Measurements from ENCODE around the gene DMXL1. TPM values are rescaled to one million over a fixed set of nuclear protein-coding genes. Genes with fewer than 3 reads are reported as not detected.
"Not testable (repeated sequence)": the region's sequence is repeated elsewhere in the genome, so short reads cannot be mapped to it uniquely, and the experiment has no call there.

Gene DMXL1
- total RNA-seq, 2 experiments from 2014 or later: 23.5 to 31.1 TPM

DNA sequence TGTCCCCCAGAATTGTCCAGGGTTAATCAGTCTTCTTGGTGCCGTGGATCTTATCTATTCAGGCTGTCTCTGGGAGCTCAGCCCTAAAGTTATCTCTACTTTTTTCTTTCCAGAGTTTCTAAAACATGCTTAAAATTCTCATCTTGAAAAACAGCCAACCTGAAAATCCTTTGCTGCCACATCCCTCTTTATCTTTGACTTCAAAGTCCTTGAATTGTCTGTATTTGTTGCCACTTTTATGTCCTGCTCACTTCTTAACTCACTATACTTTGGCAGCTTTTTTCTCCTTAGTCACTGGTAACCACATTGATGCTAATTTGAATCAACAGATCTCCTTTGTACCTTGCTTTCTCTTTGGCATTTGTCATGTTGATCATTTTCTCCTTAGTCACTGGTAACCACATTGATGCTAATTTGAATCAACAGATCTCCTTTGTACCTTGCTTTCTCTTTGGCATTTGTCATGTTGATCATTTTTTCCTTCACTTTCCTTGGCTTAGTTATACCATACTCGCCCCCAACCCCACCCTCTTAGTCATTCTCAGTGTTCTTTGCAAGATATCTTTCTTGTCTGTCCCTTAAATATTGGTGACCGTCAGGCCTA lies 8.5 kb downstream of the DMXL1 start:
- Mint-ChIP-seq H3K27ac (peak overlapping the region; percentile 59), H3K36me3 (ENCODE audit: low read depth) (peaks cover 8% of the 10 kb centered on the region), H3K9me3 (ENCODE audit: low read depth) (no peaks in the 10 kb centered on the region), H3K27me3 (no peaks in the 10 kb centered on the region), H3K4me1 (peaks cover 50% of the 10 kb centered on the region), H3K4me3 (peak overlapping the region; percentile 33)
- intact Hi-C loops (cut with DNase I, micrococcal nuclease): loop anchor here (1.0 to 5.0 kb wide), 10 partner anchors 8 to 318 kb away; partner anchors contain the start of gene DMXL1 (in 2 of the 2)
- peak; percentile 70 for DNase-seq
- ChIA-PET POLR2A (interaction anchor here (0.7 to 0.9 kb wide), 3 partner anchors 31 to 276 kb away, joined by 5 to 8 read pairs (median 6); partner anchors contain the start of gene TNFAIP8), CTCF (interaction anchor here (0.6 to 1.3 kb wide), 4 partner anchors 15 to 369 kb away, joined by 3 to 4 read pairs (median 4); no protein-coding TSS in a partner anchor)
- peak; percentile 92 for ATAC-seq

DNA sequence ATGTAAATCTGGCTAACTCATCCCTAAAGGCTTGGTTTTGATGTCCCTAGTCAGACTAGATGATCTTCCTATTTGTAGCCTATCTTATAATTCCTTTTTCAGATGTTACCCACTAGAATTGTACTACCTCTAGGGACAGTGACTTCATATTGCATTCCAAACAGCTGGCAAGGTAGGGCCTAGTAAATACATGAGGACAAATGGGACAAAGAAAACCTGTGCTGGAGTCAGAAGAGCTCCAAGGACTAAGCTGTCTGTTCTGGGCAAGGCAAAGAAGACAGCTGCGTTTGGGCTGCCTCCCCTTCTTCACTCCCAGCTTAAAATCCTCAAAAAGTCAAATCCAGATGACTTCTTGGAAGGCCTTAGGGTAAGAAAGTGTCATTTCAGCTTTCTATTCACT lies 10.0 kb downstream of the DMXL1 start:
- ChIA-PET CTCF (interaction anchor here (0.6 to 1.4 kb wide), 4 partner anchors 68 to 331 kb away, joined by 3 to 6 read pairs (median 4); no protein-coding TSS in a partner anchor), POLR2A (interaction anchor here (0.9 kb wide), 1 partner anchor 10 kb away, joined by 3 read pairs; the partner anchor contains the start of gene DMXL1)
- H3K27ac Mint-ChIP-seq: no peak overlapping the region
- no peak overlapping the region for H3K4me3 Mint-ChIP-seq
- intact Hi-C loops (cut with DNase I, micrococcal nuclease): no loop called here
- H3K4me1 Mint-ChIP-seq: peaks cover 38% of the 10 kb centered on the region
- H3K9me3 Mint-ChIP-seq (ENCODE audit: low read depth): peaks cover 3% of the 10 kb centered on the region
- H3K27me3 Mint-ChIP-seq: no peaks in the 10 kb centered on the region
- H3K36me3 Mint-ChIP-seq (ENCODE audit: low read depth): peaks cover 12% of the 10 kb centered on the region
- DNase-seq (no peak), ATAC-seq (no peak)

DNA sequence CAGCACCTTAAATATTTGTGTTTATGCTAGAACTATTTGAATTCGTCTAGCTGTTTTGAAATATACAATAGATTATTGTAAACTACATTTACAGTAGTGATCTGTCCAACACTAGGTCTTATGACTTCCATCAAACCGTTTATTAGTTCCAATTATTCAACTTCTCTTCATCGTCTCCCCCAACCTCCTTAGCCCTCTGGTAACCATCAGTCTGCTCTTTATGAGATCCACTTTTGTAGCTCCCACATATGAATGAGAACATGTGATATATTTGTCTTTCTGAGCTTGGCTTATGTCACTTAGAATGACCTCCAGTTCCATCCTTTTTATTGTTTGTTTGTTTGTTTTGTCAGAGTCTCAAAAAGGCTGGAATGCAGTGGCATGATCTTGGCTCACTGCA lies 11.8 kb downstream of the DMXL1 start:
- ATAC-seq (no peak), DNase-seq (no peak)
- no peaks in the 10 kb centered on the region for H3K27me3 Mint-ChIP-seq
- CTCF ChIA-PET: interaction anchor here (1.2 to 1.3 kb wide), 4 partner anchors 12 to 191 kb away, joined by 3 to 4 read pairs (median 3); partner anchors contain the start of gene DMXL1
- no peak overlapping the region for H3K4me3 Mint-ChIP-seq
- intact Hi-C loops (cut with DNase I, micrococcal nuclease): no loop called here
- POLR2A ChIA-PET: no interaction called here
- peaks cover 8% of the 10 kb centered on the region for H3K9me3 Mint-ChIP-seq (ENCODE audit: low read depth)
- peaks cover 40% of the 10 kb centered on the region for H3K4me1 Mint-ChIP-seq
- H3K36me3 Mint-ChIP-seq (ENCODE audit: low read depth): peaks cover 18% of the 10 kb centered on the region
- no peak overlapping the region for H3K27ac Mint-ChIP-seq

DNA sequence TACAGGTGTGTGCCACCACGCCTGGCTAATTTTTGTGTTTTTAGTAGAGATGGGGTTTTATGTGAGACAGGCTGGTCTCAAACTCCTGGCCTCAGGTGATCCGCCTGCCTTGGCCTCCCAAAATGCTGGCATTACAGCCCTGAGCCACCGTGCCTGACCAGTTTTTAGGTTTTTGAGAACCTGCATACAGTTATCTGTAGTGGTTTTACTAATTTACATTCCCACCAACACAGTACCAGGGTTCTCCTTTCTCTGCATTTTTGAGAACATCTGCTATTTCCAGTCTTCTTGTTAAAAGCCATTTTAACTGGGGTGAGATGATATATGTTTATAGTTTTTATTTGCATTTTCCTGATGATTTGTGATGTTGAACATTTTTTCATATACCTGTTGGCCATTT lies 12.8 kb downstream of the DMXL1 start:
- H3K4me3 Mint-ChIP-seq: no peak overlapping the region
- intact Hi-C loops (cut with DNase I, micrococcal nuclease): no loop called here
- no peak overlapping the region for H3K27ac Mint-ChIP-seq
- ChIA-PET CTCF (no interaction called here), POLR2A (no interaction called here)
- peaks cover 32% of the 10 kb centered on the region for H3K4me1 Mint-ChIP-seq
- peaks cover 18% of the 10 kb centered on the region for H3K36me3 Mint-ChIP-seq (ENCODE audit: low read depth)
- DNase-seq (no peak), ATAC-seq (no peak)
- H3K27me3 Mint-ChIP-seq: no peaks in the 10 kb centered on the region
- H3K9me3 Mint-ChIP-seq (ENCODE audit: low read depth): peaks cover 10% of the 10 kb centered on the region

DNA sequence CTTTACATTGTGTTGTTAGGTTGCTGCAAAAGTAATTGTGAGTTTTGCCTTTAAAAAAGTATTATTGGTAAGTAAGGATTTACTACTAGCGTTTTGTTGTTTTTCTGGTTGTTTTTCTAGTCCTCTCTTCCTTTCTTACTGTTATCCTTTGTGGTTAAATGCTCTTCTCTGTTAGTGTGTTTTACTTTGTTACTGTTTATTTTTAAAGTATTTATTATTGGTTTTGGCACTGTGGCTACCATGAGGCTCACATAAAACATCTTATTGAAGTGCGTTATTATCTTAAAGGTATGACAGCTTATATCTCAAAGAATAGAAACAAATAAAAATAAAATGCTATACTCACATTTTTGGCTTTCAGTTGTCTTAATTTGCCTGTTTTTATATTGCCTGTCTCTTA lies 17.6 kb downstream of the DMXL1 start:
- peaks cover 13% of the 10 kb centered on the region for H3K9me3 Mint-ChIP-seq (ENCODE audit: low read depth)
- ChIA-PET CTCF (interaction anchor here (0.6 to 1.0 kb wide), 2 partner anchors 18 to 355 kb away, joined by 3 read pairs; no protein-coding TSS in a partner anchor), POLR2A (no interaction called here)
- no peak for DNase-seq
- peaks cover 16% of the 10 kb centered on the region for H3K4me1 Mint-ChIP-seq
- no peaks in the 10 kb centered on the region for H3K27me3 Mint-ChIP-seq
- ATAC-seq: no peak
- no peak overlapping the region for H3K27ac Mint-ChIP-seq
- H3K4me3 Mint-ChIP-seq: no peak overlapping the region
- intact Hi-C loops (cut with DNase I, micrococcal nuclease): no loop called here
- H3K36me3 Mint-ChIP-seq (ENCODE audit: low read depth): peaks cover 22% of the 10 kb centered on the region

DNA sequence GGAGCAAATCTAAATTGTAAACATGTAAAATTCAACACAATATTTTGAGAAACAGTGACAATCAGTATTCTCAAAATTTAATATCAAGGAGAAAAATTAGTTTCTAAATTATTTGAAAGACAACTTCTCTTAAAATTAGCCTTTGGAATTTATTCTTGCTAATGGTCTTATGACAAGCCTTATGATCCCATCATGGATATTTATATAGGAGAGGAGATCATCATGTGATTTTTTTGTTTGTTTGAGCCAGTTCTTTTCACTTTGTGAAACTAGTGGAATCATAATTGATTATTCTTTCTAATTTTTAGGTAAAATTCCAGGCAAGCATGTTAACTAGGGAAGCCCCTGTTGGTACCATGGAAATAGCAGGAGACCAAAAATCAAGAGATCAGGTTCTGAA lies 24.7 kb downstream of the DMXL1 start:
- POLR2A ChIA-PET: no interaction called here
- no peaks in the 10 kb centered on the region for H3K27me3 Mint-ChIP-seq
- intact Hi-C loops (cut with DNase I, micrococcal nuclease): no loop called here
- no peak overlapping the region for H3K4me3 Mint-ChIP-seq
- ATAC-seq: no peak
- no peak for DNase-seq
- H3K27ac Mint-ChIP-seq: no peak overlapping the region
- CTCF ChIA-PET: no interaction called here
- H3K36me3 Mint-ChIP-seq (ENCODE audit: low read depth): peaks cover 14% of the 10 kb centered on the region
- H3K4me1 Mint-ChIP-seq: peaks cover 5% of the 10 kb centered on the region
- no peaks in the 10 kb centered on the region for H3K9me3 Mint-ChIP-seq (ENCODE audit: low read depth)

DNA sequence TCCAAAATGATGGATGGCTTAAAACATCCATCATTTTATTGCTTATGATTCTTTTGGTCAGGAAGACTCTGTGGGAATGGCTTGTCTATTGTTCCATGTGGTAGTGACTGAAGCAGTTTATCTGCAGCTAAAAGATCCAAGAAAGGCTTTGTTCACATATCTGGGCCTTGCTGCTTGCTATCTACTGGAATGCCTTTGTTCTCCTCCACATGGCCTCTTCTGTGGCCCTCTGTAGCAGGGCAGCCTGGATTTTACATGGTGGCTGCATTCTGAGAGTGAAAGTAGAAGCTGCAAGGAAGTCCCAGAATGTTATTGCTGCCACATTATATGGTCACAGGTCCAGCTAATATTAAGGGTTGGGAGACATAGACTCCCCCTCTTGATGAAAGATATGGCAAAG lies 35.1 kb downstream of the DMXL1 start:
- Mint-ChIP-seq H3K36me3 (ENCODE audit: low read depth) (peaks cover 20% of the 10 kb centered on the region), H3K9me3 (ENCODE audit: low read depth) (no peaks in the 10 kb centered on the region), H3K4me1 (no peaks in the 10 kb centered on the region), H3K27me3 (no peaks in the 10 kb centered on the region), H3K27ac (no peak overlapping the region), H3K4me3 (no peak overlapping the region)
- ChIA-PET POLR2A (no interaction called here), CTCF (interaction anchor here (0.6 kb wide), 1 partner anchor 63 kb away, joined by 3 read pairs; no protein-coding TSS in a partner anchor)
- DNase-seq: no peak
- intact Hi-C loops (cut with DNase I, micrococcal nuclease): no loop called here
- ATAC-seq: no peak

DNA sequence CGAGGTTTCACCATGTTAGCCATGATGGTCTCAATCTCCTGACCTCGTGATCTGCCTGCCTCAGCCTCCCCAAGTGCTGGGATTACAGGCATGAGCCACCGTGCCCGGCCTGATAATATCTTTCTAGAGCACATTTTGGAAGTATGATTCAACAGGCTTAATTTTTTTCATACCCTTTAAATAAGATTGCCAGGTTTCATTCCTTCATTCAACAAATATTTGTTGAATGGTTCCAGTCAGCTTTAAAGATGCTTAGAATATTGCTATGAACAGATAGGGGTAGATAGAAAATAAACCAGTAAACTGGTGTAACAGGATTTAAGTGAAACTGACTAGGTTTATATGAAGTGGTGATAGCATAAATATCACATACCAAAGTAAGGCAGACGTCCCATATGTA lies 41.3 kb downstream of the DMXL1 start:
- Mint-ChIP-seq H3K27me3 (no peaks in the 10 kb centered on the region), H3K36me3 (ENCODE audit: low read depth) (peaks cover 22% of the 10 kb centered on the region), H3K4me3 (no peak overlapping the region), H3K9me3 (ENCODE audit: low read depth) (no peaks in the 10 kb centered on the region), H3K4me1 (no peaks in the 10 kb centered on the region), H3K27ac (no peak overlapping the region)
- ChIA-PET POLR2A (no interaction called here), CTCF (no interaction called here)
- DNase-seq: no peak
- intact Hi-C loops (cut with DNase I, micrococcal nuclease): no loop called here
- no peak for ATAC-seq

DNA sequence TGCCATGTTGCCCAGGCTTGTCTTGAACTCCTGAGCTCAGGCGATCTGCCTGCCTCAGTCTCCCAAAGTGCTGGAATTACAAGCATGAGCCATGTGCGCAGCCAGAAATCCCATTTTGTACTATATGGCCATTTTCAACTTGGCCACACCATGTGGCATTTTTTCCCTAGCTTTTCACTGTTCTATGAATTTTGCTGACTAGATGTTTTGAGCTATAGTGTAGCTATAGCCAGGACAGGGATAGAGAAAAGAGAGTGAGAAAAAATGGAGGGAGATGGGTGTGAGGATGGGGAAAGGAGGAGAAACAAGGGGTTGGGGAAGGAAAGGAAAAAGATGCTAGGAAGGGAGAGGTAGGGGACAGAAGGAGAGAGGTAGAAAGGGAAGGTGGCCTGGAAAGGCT lies 46.4 kb downstream of the DMXL1 start:
- POLR2A ChIA-PET: no interaction called here
- no peak overlapping the region for H3K27ac Mint-ChIP-seq
- H3K27me3 Mint-ChIP-seq: no peaks in the 10 kb centered on the region
- CTCF ChIA-PET: interaction anchor here (0.8 kb wide), 1 partner anchor 57 kb away, joined by 3 read pairs; no protein-coding TSS in a partner anchor
- intact Hi-C loops (cut with DNase I, micrococcal nuclease): no loop called here
- ATAC-seq: no peak
- DNase-seq: no peak
- peaks cover 37% of the 10 kb centered on the region for H3K36me3 Mint-ChIP-seq (ENCODE audit: low read depth)
- no peaks in the 10 kb centered on the region for H3K9me3 Mint-ChIP-seq (ENCODE audit: low read depth)
- H3K4me1 Mint-ChIP-seq: no peaks in the 10 kb centered on the region
- no peak overlapping the region for H3K4me3 Mint-ChIP-seq

DNA sequence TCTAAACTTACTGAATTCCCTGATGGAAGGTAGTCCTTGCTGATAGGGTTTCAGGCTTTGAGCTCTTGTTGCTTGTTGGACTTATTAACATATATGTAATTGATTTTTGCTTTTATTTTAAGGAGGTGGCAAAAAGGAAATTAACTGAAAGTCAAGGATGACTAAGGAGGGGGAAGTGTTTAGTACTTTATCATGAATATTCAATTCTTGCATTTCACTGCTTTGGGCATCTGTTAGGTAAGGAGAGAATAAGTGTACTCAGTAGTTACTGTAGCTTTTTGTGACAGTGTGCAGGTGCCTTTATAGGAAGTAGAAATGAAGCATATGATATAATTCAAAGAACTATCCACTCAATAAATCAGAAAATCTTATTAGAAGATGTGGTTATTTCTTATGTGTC lies 47.1 kb downstream of the DMXL1 start:
- CTCF ChIA-PET: interaction anchor here (0.8 kb wide), 1 partner anchor 57 kb away, joined by 3 read pairs; no protein-coding TSS in a partner anchor
- H3K27ac Mint-ChIP-seq: no peak overlapping the region
- peaks cover 42% of the 10 kb centered on the region for H3K36me3 Mint-ChIP-seq (ENCODE audit: low read depth)
- no peaks in the 10 kb centered on the region for H3K27me3 Mint-ChIP-seq
- H3K4me3 Mint-ChIP-seq: no peak overlapping the region
- no peaks in the 10 kb centered on the region for H3K4me1 Mint-ChIP-seq
- ATAC-seq: no peak
- POLR2A ChIA-PET: no interaction called here
- no peak for DNase-seq
- intact Hi-C loops (cut with DNase I, micrococcal nuclease): no loop called here
- no peaks in the 10 kb centered on the region for H3K9me3 Mint-ChIP-seq (ENCODE audit: low read depth)

DNA sequence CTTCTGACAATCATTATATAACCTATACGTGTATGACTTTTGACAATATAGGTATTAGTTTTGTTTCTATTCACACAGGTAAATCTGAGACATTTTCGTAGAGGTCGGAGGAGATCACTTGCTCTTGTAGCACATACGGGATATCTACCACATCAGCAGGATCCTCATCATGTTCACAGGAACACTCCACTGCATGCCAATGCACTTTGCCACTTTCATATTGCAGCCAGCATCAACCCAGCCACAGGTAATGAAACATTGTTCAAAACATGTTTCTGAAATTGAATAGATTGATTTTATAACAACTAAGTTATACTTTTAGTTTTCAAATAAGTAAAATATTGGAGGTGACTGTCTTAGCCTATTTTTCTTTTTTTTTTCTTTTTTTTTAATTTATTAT lies 50.0 kb downstream of the DMXL1 start:
- no peaks in the 10 kb centered on the region for H3K9me3 Mint-ChIP-seq (ENCODE audit: low read depth)
- intact Hi-C loops (cut with DNase I, micrococcal nuclease): no loop called here
- no peak for DNase-seq
- POLR2A ChIA-PET: no interaction called here
- no peak for ATAC-seq
- CTCF ChIA-PET: interaction anchor here (0.6 kb wide), 1 partner anchor 31 kb away, joined by 5 read pairs; no protein-coding TSS in a partner anchor
- no peaks in the 10 kb centered on the region for H3K27me3 Mint-ChIP-seq
- no peak overlapping the region for H3K4me3 Mint-ChIP-seq
- peaks cover 41% of the 10 kb centered on the region for H3K36me3 Mint-ChIP-seq (ENCODE audit: low read depth)
- H3K4me1 Mint-ChIP-seq: no peaks in the 10 kb centered on the region
- no peak overlapping the region for H3K27ac Mint-ChIP-seq

DNA sequence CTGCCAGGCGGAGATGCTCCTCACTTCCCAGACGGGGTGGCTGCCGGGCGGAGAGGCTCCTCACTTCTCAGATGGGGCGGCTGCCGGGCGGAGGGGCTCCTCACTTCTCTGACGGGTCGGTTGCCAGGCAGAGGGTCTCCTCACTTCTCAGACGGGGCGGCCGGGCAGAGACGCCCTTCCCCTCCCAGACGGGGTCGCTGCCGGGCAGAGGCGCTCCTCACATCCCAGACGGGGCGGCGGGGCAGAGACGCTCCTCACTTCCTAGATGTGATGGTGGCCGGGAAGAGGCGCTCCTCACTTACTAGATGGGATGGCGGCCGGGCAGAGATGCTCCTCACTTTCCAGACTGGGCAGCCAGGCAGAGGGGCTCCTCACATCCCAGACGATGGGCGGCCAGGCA lies 51.6 kb downstream of the DMXL1 start:
- H3K9me3 Mint-ChIP-seq (ENCODE audit: low read depth); ATAC-seq; H3K27ac Mint-ChIP-seq; POLR2A ChIA-PET; H3K27me3 Mint-ChIP-seq; DNase-seq; H3K4me3 Mint-ChIP-seq; H3K4me1 Mint-ChIP-seq; CTCF ChIA-PET; intact Hi-C loops (cut with DNase I, micrococcal nuclease): not testable (repeated sequence)
- peaks cover 35% of the 10 kb centered on the region for H3K36me3 Mint-ChIP-seq (ENCODE audit: low read depth)
